NCI-H1694 treated with DMSO at 0.1 percent for 48 hours (cell line): Measurements from ENCODE around the gene ANXA11.

Source experiments
- DNase-seq: peaks from one replicate; lab custom pipeline; 2025; lab: John Stamatoyannopoulos, UW

Gene ANXA11

GRCh38 chr10:80165173-80165572 lies 40.2 kb downstream of the ANXA11 start:
- no peak for DNase-seq

- no peak for DNase-seq
Observed at GRCh38 chr10:80164596-80164995, 40.7 kb downstream of the ANXA11 start.

- no peak for DNase-seq
Observed at GRCh38 chr10:80163741-80164341, 41.5 kb downstream of the ANXA11 start.

GRCh38 chr10:80161321-80162083 lies 43.8 kb downstream of the ANXA11 start:
- DNase-seq, result peak; percentile 23

- DNase-seq, result no peak
Observed at GRCh38 chr10:80160361-80161320, 44.7 kb downstream of the ANXA11 start.

- DNase-seq, result no peak
Observed at GRCh38 chr10:80159166-80159873, 46.0 kb downstream of the ANXA11 start.

GRCh38 chr10:80158598-80159127 lies 46.7 kb downstream of the ANXA11 start:
- DNase-seq, result peak; percentile 83

- no peak for DNase-seq
Observed at GRCh38 chr10:80158126-80158525, 47.2 kb downstream of the ANXA11 start.

GRCh38 chr10:80157561-80157960 lies 47.8 kb downstream of the ANXA11 start:
- DNase-seq, result no peak

GRCh38 chr10:80156216-80156615 lies 49.1 kb downstream of the ANXA11 start:
- no peak for DNase-seq

GRCh38 chr10:80155696-80156215 lies 49.6 kb downstream of the ANXA11 start:
- no peak for DNase-seq

GRCh38 chr10:80154978-80155695 lies 50.2 kb downstream of the ANXA11 start:
- DNase-seq, result no peak

GRCh38 chr10:80154626-80154977 lies 50.7 kb downstream of the ANXA11 start:
- DNase-seq, result no peak

- no peak for DNase-seq
Observed at GRCh38 chr10:80153460-80153859, 51.9 kb downstream of the ANXA11 start.

GRCh38 chr10:80152820-80153219 lies 52.5 kb downstream of the ANXA11 start:
- DNase-seq, result no peak

- DNase-seq, result no peak
Observed at GRCh38 chr10:80150172-80150571, 55.2 kb downstream of the ANXA11 start.

GRCh38 chr10:80149123-80149522 lies 56.2 kb downstream of the ANXA11 start:
- DNase-seq, result no peak

GRCh38 chr10:80148166-80148805 lies 57.1 kb downstream of the ANXA11 start:
- DNase-seq, result no peak

- no peak for DNase-seq
Observed at GRCh38 chr10:80146918-80147317, 58.4 kb downstream of the ANXA11 start.
